ENCODE results near the gene SLIT3.
A peak's percentile ranks its signal among the peaks of the same experiment; 100 is the strongest.

The SLIT3 gene

GRCh38 chr5:169065400-169065799 lies 235.5 kb downstream of the SLIT3 start:
- TF ChIP-seq PRDM6 (tag by site-specific recombination; IDR thresholded peaks at IDR 0.05) (no peak), ZNF670 (tag by site-specific recombination; IDR thresholded peaks at IDR 0.05; ENCODE audit: low read depth) (no peak), ZNF830 (tag by site-specific recombination; IDR thresholded peaks at IDR 0.05; ENCODE audit: low read depth) (no peak), ZNF398 (tag by site-specific recombination; IDR thresholded peaks at IDR 0.05) (no peak), ZBTB10 (tag by site-specific recombination; IDR thresholded peaks at IDR 0.05) (no peak), ZNF560 (tag by site-specific recombination; IDR thresholded peaks at IDR 0.05; ENCODE audit: borderline replicate concordance) (no peak), ZSCAN5A (tag by site-specific recombination; IDR thresholded peaks at IDR 0.05) (no peak), YY2 (tag by site-specific recombination; IDR thresholded peaks at IDR 0.05) (no peak), ZNF777 (tag by site-specific recombination; IDR thresholded peaks at IDR 0.05; ENCODE audit: borderline replicate concordance) (no peak)
- Histone ChIP-seq H3K27ac (ENCODE audit: extremely low read depth, low read depth, low read length) (no peak overlapping the region), H3K9me3 (ENCODE audit: control insufficient read depth, insufficient read depth, low read depth, low read length) (no peaks in the 10 kb centered on the region), H3K4me1 (ENCODE audit: control insufficient read depth, insufficient read depth, low read length) (peaks cover 12% of the 10 kb centered on the region), H3K4me3 (ENCODE audit: low read depth, low read length) (no peak overlapping the region), H3K36me3 (ENCODE audit: control insufficient read depth in 2 of 2, insufficient read depth in 1 of 2, low read length in 2 of 2) (no peaks in the 10 kb centered on the region)
- ChIA-PET POLR2A (no interaction called here), CTCF (no interaction called here)

- Histone ChIP-seq H3K4me1 (ENCODE audit: control insufficient read depth, insufficient read depth, low read length) (peaks cover 12% of the 10 kb centered on the region), H3K27ac (ENCODE audit: extremely low read depth, low read depth, low read length) (no peak overlapping the region), H3K4me3 (ENCODE audit: low read depth, low read length) (no peak overlapping the region), H3K36me3 (ENCODE audit: control insufficient read depth in 2 of 2, insufficient read depth in 1 of 2, low read length in 2 of 2) (no peaks in the 10 kb centered on the region), H3K9me3 (ENCODE audit: control insufficient read depth, insufficient read depth, low read depth, low read length) (no peaks in the 10 kb centered on the region)
- no peak for TF ChIP-seq ZNF837 (tag by site-specific recombination; IDR thresholded peaks at IDR 0.05)
- TF ChIP-seq ZNF548 (tag by site-specific recombination; IDR thresholded peaks at IDR 0.05), result no peak
- TF ChIP-seq GLIS1 (tag by site-specific recombination; IDR thresholded peaks at IDR 0.05), result 0 out of 2 replicates have a peak, but pooled peaks have one; percentile 24
- TF ChIP-seq ZFP37 (tag by site-specific recombination; IDR thresholded peaks at IDR 0.05), result no peak
- no peak for TF ChIP-seq ZNF214 (tag by site-specific recombination; IDR thresholded peaks at IDR 0.05; ENCODE audit: borderline replicate concordance)
- peak; percentile 22; the same call in 1 of the 2 replicates for TF ChIP-seq ZNF341 (tag by site-specific recombination; IDR thresholded peaks at IDR 0.05; ENCODE audit: low read depth)
- TF ChIP-seq ZNF202 (tag by site-specific recombination; IDR thresholded peaks at IDR 0.05; ENCODE audit: borderline replicate concordance), result no peak
- peak; percentile 25; the same call in 1 of the 2 replicates for TF ChIP-seq FEZF1 (tag by site-specific recombination; IDR thresholded peaks at IDR 0.05)
- TF ChIP-seq HOXC10 (CRISPR knock-in tag; IDR thresholded peaks at IDR 0.05), result no peak
- TF ChIP-seq ZNF335 (tag by site-specific recombination; conservative IDR thresholded peaks at IDR 0.05), result 0 out of 2 replicates have a peak, but pooled peaks have one; percentile 14
- CTCF ChIA-PET, result no interaction called here
- POLR2A ChIA-PET, result no interaction called here
These were observed 236.8 kb downstream of the SLIT3 start for GRCh38 chr5:169064093-169064492.
